Retinal pigment epithelial cell (primary cell): ENCODE results near the gene AKAIN1.

ENCODE experiments used
- DNase-seq: peaks from one replicate; pipeline ENCODE4 v3.0.0-alpha.2; 2010; ENCODE audit warnings: low read depth
- H3K4me3 ChIP-seq: 2 replicates; pipeline ENCODE4 v1.5.1; 2011; ENCODE audit warnings: mild to moderate bottlenecking, low read length, control low read depth, moderate library complexity
- CTCF ChIP-seq: conservative IDR thresholded peaks from 2 replicates; pipeline ENCODE4 v1.5.1; 2011; ENCODE audit warnings: low read depth, low read length, control low read depth, inconsistent platforms

Gene AKAIN1

GRCh38 chr18:5214583-5215351 lies 17.7 kb upstream of the AKAIN1 start:
- TF ChIP-seq CTCF = no peak
- DNase-seq = no peak
- no peak overlapping the region for H3K4me3 ChIP-seq

GRCh38 chr18:5207471-5208150 lies 10.6 kb upstream of the AKAIN1 start:
- DNase-seq = no peak
- TF ChIP-seq CTCF = no peak
- no peak overlapping the region for H3K4me3 ChIP-seq

GRCh38 chr18:5198311-5198710 lies 1.3 kb upstream of the AKAIN1 start:
- no peak for DNase-seq
- H3K4me3 ChIP-seq = no peak overlapping the region
- TF ChIP-seq CTCF = no peak

GRCh38 chr18:5197461-5197860 lies 404 bp upstream of the AKAIN1 start:
- TF ChIP-seq CTCF = no peak
- no peak for DNase-seq
- H3K4me3 ChIP-seq = no peak overlapping the region

GRCh38 chr18:5196253-5197031 lies 615 bp downstream of the AKAIN1 start:
- DNase-seq = no peak
- no peak overlapping the region for H3K4me3 ChIP-seq
- TF ChIP-seq CTCF = no peak

- no peak overlapping the region for H3K4me3 ChIP-seq
- no peak for TF ChIP-seq CTCF
- DNase-seq = no peak
These were observed 1.4 kb downstream of the AKAIN1 start for GRCh38 chr18:5195656-5196055.
